HCT116 (cell line): Measurements from ENCODE around the gene EIF2AK2.

Experiments used
- ATF3 ChIP-seq: IDR thresholded peaks from 2 replicates; pipeline ENCODE4 v1.6.1; 2012
- CTCF ChIP-seq, 3 experiments: fragments of 200-600 bp in 1 of 3; sonication (generic) in 1 of 3; IDR thresholded peaks in 2 of 3; conservative IDR thresholded peaks in 1 of 3; 2 replicates each; pipeline ENCODE4 v1.5.1; 2012 to 2017; ENCODE audit warnings: low read depth in 2 of 3, low read length in 2 of 3, antibody characterized with exemption in 1 of 3, borderline replicate concordance in 1 of 3, control low read depth in 1 of 3, mild to moderate bottlenecking in 1 of 3, mixed read lengths in 1 of 3, mixed run types in 1 of 3, moderate library complexity in 1 of 3; ENCODE audit not compliant: insufficient read depth in 1 of 3
- EZH2 ChIP-seq: fragments of 200-600 bp; sonication (generic); IDR thresholded peaks from 2 replicates; pipeline ENCODE4 v1.6.1; 2017; ENCODE audit warnings: antibody characterized with exemption, mixed run types
- EZH2phosphoT487 ChIP-seq: fragments of 200-600 bp; IDR thresholded peaks from 2 replicates; pipeline ENCODE4 v1.6.1; 2018; ENCODE audit warnings: antibody characterized with exemption, borderline replicate concordance
- REST ChIP-seq: IDR thresholded peaks from 2 replicates; pipeline ENCODE4 v1.6.1; 2012; ENCODE audit warnings: low read depth
- SIN3A ChIP-seq: IDR thresholded peaks from 2 replicates; pipeline ENCODE4 v1.6.1; 2012; ENCODE audit warnings: low read depth
- YY1 ChIP-seq: IDR thresholded peaks from 2 replicates; pipeline ENCODE4 v1.6.1; 2011; ENCODE audit warnings: low read length, low read depth, moderate library complexity, mild to moderate bottlenecking; ENCODE audit not compliant: insufficient replicate concordance; ENCODE audit errors: extremely low read depth
- ZNF274 ChIP-seq: fragments of 200-500 bp; sonication (Bioruptor generic); IDR thresholded peaks from 2 replicates; pipeline ENCODE4 v1.6.1; 2014; ENCODE audit warnings: mild to moderate bottlenecking, low read depth, low read length, inconsistent platforms

- no peak for TF ChIP-seq ATF3
- no peak for TF ChIP-seq CTCF (IDR thresholded peaks at IDR 0.05 in 2 of 3, conservative IDR thresholded peaks at IDR 0.05 in 1 of 3; ENCODE audit: borderline replicate concordance in 1 of 3, insufficient read depth in 1 of 3, low read depth in 2 of 3, low read length in 2 of 3)
- TF ChIP-seq REST = no peak
- TF ChIP-seq SIN3A = peak; percentile 83
- no peak for TF ChIP-seq EZH2phosphoT487
- no peak for TF ChIP-seq EZH2
- TF ChIP-seq ZNF274 = no peak
- no peak for TF ChIP-seq YY1
Measured at GRCh38 chr2:37083873-37084794, 72.6 kb downstream of the EIF2AK2 start, which contains the start of the genes GPATCH11 and HEATR5B.
